Keratinocyte (primary cell): ENCODE results near the gene CFAP58. TPM values are rescaled to one million over a fixed set of nuclear protein-coding genes. Genes with fewer than 3 reads are reported as not detected.

ENCODE experiments used
- DNase-seq: peaks from one replicate; pipeline ENCODE4 v3.0.0-alpha.2; 2011; ENCODE audit warnings: low read depth, missing footprints, low spot score
- FAIRE-seq: peaks from 2 replicates; lab custom pipeline; 2011; peaks lifted over from hg19 to GRCh38; lab: Jason Lieb, UNC
- H2AFZ ChIP-seq: 2 replicates; pipeline ENCODE4 v1.6.0; 2012; ENCODE audit warnings: low read length, control low read depth, inconsistent platforms; ENCODE audit not compliant: control insufficient read depth
- H3K27ac ChIP-seq: 2 replicates; pipeline ENCODE4 v1.5.1; 2011; ENCODE audit warnings: low read length; ENCODE audit not compliant: control insufficient read depth, insufficient read depth
- H3K27me3 ChIP-seq: 3 replicates; pipeline ENCODE4 v1.6.0; 2011; ENCODE audit warnings: low read length; ENCODE audit not compliant: control insufficient read depth, insufficient read depth; ENCODE audit errors: extremely low read depth
- H3K36me3 ChIP-seq, 2 experiments: 2 replicates in 1 of 2; 3 replicates in 1 of 2; pipeline ENCODE4 v1.5.1; 2011; ENCODE audit warnings: low read length in 2 of 2, mild to moderate bottlenecking in 1 of 2; ENCODE audit not compliant: control insufficient read depth in 2 of 2, insufficient read depth in 2 of 2; ENCODE audit errors: extremely low read depth in 1 of 2
- H3K4me1 ChIP-seq: 3 replicates; pipeline ENCODE4 v1.5.1; 2011; ENCODE audit warnings: low read length; ENCODE audit not compliant: control insufficient read depth, insufficient read depth; ENCODE audit errors: extremely low read depth
- H3K4me2 ChIP-seq: 3 replicates; pipeline ENCODE4 v1.6.0; 2011; ENCODE audit warnings: low read depth, low read length; ENCODE audit not compliant: control insufficient read depth, insufficient read depth; ENCODE audit errors: extremely low read depth
- H3K4me3 ChIP-seq, 3 experiments: fragments of 200-600 bp in 1 of 3; sonication (generic) in 1 of 3; 2 replicates in 2 of 3; 3 replicates in 1 of 3; pipeline ENCODE4 v1.5.1; 2011 to 2016; ENCODE audit warnings: low read length in 3 of 3, mild to moderate bottlenecking in 3 of 3, control low read depth in 2 of 3, inconsistent platforms in 1 of 3, low read depth in 1 of 3, mixed read lengths in 1 of 3, mixed run types in 1 of 3, moderate library complexity in 1 of 3; ENCODE audit not compliant: control insufficient read depth in 2 of 3, insufficient read depth in 2 of 3; ENCODE audit errors: extremely low read depth in 1 of 3
- H3K79me2 ChIP-seq: 2 replicates; pipeline ENCODE4 v1.6.0; 2012; ENCODE audit warnings: low read length; ENCODE audit not compliant: control insufficient read depth, insufficient read depth
- H3K9ac ChIP-seq: 3 replicates; pipeline ENCODE4 v1.6.0; 2011; ENCODE audit warnings: low read length; ENCODE audit not compliant: control insufficient read depth, insufficient read depth; ENCODE audit errors: extremely low read depth
- H3K9me1 ChIP-seq: 3 replicates; pipeline ENCODE4 v1.6.0; 2011; ENCODE audit warnings: low read length; ENCODE audit not compliant: control insufficient read depth, insufficient read depth; ENCODE audit errors: extremely low read depth
- H3K9me3 ChIP-seq: 2 replicates; pipeline ENCODE4 v1.5.1; 2012; ENCODE audit warnings: low read depth, low read length; ENCODE audit not compliant: control insufficient read depth
- H4K20me1 ChIP-seq: 3 replicates; pipeline ENCODE4 v1.6.0; 2011; ENCODE audit warnings: low read length; ENCODE audit not compliant: control insufficient read depth, insufficient read depth; ENCODE audit errors: extremely low read depth
- CTCF ChIP-seq, 3 experiments: IDR thresholded peaks in 1 of 3; conservative IDR thresholded peaks in 1 of 3; optimal IDR thresholded peaks in 1 of 3; 2 replicates in 2 of 3; 3 replicates in 1 of 3; pipeline versions ENCODE3 to v1.5.1; 2011; ENCODE audit warnings: low read length in 3 of 3, mild to moderate bottlenecking in 3 of 3, moderate library complexity in 2 of 3, control low read depth in 1 of 3, inconsistent platforms in 1 of 3; ENCODE audit not compliant: insufficient read depth in 2 of 3; ENCODE audit errors: extremely low read depth in 1 of 3
- EZH2 ChIP-seq: IDR thresholded peaks from one replicate; pipeline ENCODE4 v1.6.1; 2012; ENCODE audit warnings: inconsistent platforms, mild to moderate bottlenecking, low read length, moderate library complexity
- dilution Hi-C: fragments of 300-500 bp; cut with MboI; formaldehyde crosslinking; loops from one replicate; pipeline ENCODE4 v1.7.0; 2020; ENCODE audit warnings: low sequenced_read_pairs; ENCODE audit not compliant: extremely low pct_ligation_motif_present
- polyA plus RNA-seq, 5 experiments: library from polyadenylated mRNA; depleted of rRNA in 3 of 5; stranded (reverse) in 3 of 5; stranded (forward) in 1 of 5; unstranded in 1 of 5; fragments of >200 nt; gene quantifications; 1 replicate in 1 of 5; 2 replicates in 3 of 5; 3 replicates in 1 of 5; pipeline versions ENCODE4 v1.2.1 to v1.2.3, GENCODE V29; 2011 to 2012; ENCODE audit warnings: missing spikeins in 2 of 5, low read depth in 1 of 5, low replicate concordance in 1 of 5

CFAP58 gene
- polyA plus RNA-seq, 1 donor (not counting 4 experiments of a cell fraction or from before 2014, with no cell fraction given): 2.3 TPM

DNA sequence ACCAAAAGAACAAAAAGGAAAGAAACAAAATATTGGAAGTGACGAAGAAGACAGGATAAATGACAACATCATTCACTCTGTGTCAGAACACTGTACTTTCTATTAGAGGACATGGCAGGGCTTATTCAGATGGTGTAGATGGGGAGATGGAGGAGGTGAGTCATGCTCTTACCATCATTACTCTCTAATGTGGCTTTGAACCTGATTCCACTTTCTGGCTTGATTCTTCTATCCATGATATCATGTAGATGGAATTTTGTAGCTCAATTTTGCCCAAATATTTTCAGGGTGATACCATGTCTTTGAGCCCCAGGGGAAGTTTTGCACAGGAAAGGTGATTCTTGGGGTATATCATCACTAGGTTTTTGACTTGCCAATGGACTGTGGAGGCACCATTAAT, 91.7 kb downstream of the CFAP58 start:
- H3K27ac ChIP-seq: peak overlapping the region; percentile 28
- H2AFZ ChIP-seq: no peak overlapping the region
- H3K9me3 ChIP-seq: no peaks in the 10 kb centered on the region
- dilution Hi-C loops: no loop called here
- peak; percentile 93 for FAIRE-seq
- no peaks in the 10 kb centered on the region for H4K20me1 ChIP-seq
- H3K4me3 ChIP-seq: no peak overlapping the region
- H3K9me1 ChIP-seq: no peaks in the 10 kb centered on the region
- peak; percentile 88 for DNase-seq
- H3K4me2 ChIP-seq: peak overlapping the region; percentile 7
- H3K36me3 ChIP-seq: no peaks in the 10 kb centered on the region
- H3K79me2 ChIP-seq: no peaks in the 10 kb centered on the region
- TF ChIP-seq CTCF (optimal IDR thresholded peaks at IDR 0.05 in 1 of 3, IDR thresholded peaks at IDR 0.05 in 1 of 3, conservative IDR thresholded peaks at IDR 0.05 in 1 of 3; ENCODE audit: extremely low read depth in 1 of 3, insufficient read depth in 2 of 3, low read length in 3 of 3): no peak
- no peak for TF ChIP-seq EZH2
- no peaks in the 10 kb centered on the region for H3K27me3 ChIP-seq
- no peak overlapping the region for H3K9ac ChIP-seq
- peaks cover 65% of the 10 kb centered on the region for H3K4me1 ChIP-seq

DNA sequence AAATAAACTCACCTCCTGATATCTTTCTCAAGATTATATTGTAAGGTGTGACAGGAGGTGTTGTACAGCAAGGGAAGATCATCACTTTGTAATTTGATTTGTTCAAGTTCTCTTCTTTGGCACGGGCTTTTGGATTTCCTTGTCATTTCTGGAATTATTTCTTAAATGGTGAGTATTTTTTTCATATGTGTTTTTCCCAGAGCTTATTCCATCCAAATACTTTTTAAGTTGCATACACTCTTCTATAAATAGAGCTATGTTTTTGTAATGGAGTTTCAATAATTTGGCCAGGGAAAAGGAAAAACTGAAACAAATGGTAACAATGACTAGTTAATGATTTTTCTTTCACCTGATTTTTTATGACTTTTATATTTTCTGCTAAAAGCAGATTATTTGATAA, 92.5 kb downstream of the CFAP58 start:
- no peak for TF ChIP-seq CTCF (optimal IDR thresholded peaks at IDR 0.05 in 1 of 3, IDR thresholded peaks at IDR 0.05 in 1 of 3, conservative IDR thresholded peaks at IDR 0.05 in 1 of 3; ENCODE audit: extremely low read depth in 1 of 3, insufficient read depth in 2 of 3, low read length in 3 of 3)
- TF ChIP-seq EZH2: no peak
- FAIRE-seq (no peak), DNase-seq (no peak)
- Histone ChIP-seq H3K27ac (peak overlapping the region; percentile 22), H3K9me1 (no peaks in the 10 kb centered on the region), H3K9ac (no peak overlapping the region), H3K36me3 (no peaks in the 10 kb centered on the region), H3K4me3 (no peak overlapping the region), H4K20me1 (no peaks in the 10 kb centered on the region), H3K4me2 (peak overlapping the region; percentile 7), H3K9me3 (no peaks in the 10 kb centered on the region), H3K4me1 (peaks cover 66% of the 10 kb centered on the region), H3K27me3 (no peaks in the 10 kb centered on the region), H3K79me2 (no peaks in the 10 kb centered on the region), H2AFZ (no peak overlapping the region)
- dilution Hi-C loops: no loop called here
